NCI-H446 treated with DMSO at 0.1 percent for 48 hours (cell line): ENCODE measurements around the gene RPL7A.

ENCODE experiments used
- DNase-seq: peaks from one replicate; lab custom pipeline; 2025; lab: John Stamatoyannopoulos, UW

Gene RPL7A

GRCh38 chr9:133347515-133347984 lies 468 bp upstream of the RPL7A start:
- DNase-seq = no peak

GRCh38 chr9:133348718-133349573 lies 928 bp downstream of the RPL7A start:
- no peak for DNase-seq

DNA sequence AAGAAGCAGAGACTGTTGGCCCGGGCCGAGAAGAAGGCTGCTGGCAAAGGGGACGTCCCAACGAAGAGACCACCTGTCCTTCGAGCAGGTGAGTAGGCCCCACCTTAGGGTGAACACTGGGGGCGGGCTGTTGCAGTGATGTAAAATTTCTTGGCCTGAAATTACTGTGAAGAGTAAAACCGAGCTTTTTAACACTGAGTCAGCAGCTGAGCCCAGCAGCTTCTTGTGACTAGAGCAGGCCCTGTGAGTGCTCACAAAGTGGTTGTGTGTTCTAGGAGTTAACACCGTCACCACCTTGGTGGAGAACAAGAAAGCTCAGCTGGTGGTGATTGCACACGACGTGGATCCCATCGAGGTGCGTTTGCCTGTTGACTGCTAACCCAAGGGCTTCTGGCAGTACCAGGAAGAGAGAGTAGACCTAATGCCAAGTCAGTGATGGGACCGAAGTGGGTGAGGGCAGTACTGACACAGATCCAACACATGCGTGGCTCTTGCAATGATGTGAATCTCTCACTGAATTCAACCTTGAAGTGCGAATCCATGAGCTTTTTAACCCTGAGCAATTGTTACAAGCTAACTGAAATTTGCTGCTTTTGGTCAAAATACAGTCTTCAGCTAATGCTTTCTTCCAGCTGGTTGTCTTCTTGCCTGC lies 2.1 kb downstream of the RPL7A start:
- no peak for DNase-seq

GRCh38 chr9:133351526-133351907 lies 3.5 kb downstream of the RPL7A start:
- no peak for DNase-seq

DNA sequence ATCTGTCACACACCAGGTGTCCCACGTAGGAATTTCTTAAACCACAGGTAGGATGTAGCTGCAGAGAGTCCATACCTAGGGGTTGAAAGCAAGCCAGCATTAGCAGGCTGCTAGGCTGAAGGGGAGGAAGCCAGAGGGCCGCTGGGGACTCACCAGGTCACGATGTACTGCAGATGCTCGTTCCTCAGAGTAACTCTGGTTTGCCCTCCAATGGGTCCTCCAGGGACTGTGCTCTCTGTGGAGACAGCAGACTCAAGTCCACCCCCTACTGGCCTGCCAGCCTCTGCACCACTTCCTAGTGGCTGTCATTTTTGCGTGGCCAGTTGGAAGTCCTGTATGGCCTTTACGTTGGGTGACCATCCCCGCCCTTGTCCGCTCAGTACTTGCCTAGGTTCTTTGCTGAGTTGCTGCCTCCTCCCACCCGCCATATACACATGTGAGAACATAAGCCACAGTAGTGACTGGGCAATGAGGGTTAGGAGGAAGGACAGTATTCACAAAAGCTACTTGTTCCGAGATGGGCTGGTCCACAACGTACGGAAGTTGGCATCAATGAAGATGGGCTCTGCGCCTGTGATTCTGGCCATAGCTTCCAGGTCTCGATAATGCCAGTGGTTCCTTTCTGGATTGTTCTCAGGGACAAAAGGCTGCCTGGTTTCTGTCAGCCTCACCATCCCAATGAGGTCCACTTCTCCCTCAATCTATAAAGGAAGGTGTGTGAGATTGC lies 4.1 kb downstream of the RPL7A start:
- no peak for DNase-seq

- DNase-seq = no peak
Observed at GRCh38 chr9:133352635-133353340, 4.8 kb downstream of the RPL7A start.

DNA sequence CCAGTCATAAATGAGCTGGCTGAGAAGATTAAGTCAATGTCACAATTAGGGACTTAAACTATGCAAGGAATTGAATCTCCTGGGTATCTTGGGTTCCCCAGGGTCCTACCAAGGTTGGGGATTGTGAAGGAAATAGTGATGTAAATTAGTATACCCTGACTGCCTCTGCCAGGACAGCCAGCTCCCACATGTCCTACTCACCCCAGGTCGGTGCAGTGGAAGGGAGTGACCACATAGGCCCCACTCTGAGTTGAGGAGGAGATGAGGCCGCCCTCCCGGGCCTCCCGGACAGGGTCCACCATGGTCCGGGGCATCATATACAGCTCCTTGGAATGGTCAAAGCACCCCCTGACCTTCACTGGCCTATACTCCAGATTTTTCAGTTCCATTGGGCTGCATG lies 5.5 kb downstream of the RPL7A start:
- no peak for DNase-seq

DNA sequence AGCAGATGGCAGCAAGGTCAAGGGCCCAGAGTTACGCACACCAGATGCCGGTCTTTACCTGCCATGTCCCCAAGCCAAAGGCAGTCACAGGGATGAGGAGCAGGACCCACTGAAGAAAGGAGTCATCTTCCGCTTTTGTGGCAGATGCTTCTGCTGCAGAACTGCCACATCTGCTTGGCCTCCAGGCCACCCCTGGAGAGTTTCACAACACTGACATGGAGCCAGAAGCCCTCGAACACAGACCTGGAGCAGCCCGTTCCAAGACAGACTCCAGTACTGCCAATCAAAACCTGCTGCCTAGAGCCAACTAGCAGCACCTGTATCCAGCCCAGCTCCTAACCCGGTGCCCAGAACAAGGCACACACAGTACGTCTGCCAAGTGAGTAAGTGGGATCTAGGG lies 6.7 kb downstream of the RPL7A start:
- DNase-seq = no peak

- DNase-seq = no peak
Observed at GRCh38 chr9:133355881-133356357, 7.9 kb downstream of the RPL7A start.

DNA sequence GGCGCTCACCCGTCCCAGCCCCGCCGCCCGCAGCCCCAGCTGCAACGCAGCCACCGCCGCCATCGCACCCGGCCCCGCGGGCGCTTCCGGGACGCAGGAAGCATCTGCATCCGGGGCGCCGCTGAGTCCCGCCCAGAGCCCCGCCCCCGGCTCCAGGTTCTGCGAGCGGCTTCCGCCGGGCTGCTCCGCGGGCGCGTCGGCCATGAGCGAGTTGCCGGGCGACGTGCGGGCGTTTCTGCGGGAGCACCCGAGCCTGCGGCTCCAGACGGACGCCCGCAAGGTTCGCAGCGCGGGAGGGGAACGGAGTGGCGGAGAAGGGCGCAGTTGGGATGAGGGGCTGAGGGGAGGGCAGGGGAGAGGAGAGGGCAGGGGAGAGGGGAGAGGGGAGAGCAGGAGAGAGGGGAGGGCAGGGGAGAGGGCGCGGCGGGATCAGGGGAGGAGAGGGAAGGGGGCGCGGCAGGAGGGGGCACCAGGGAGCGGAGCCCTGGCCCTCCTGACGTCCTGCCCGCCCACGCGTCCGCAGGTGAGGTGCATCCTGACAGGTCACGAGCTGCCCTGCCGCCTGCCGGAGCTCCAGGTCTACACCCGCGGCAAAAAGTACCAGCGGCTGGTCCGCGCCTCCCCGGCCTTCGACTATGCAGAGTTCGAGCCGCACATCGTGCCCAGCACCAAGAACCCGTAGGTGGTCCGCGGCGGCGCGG lies 8.5 kb downstream of the RPL7A start, which contains the start of the genes SURF1 and SURF2:
Gene SURF1 (minus strand): TSS at position 97 of the 701 bp plus-strand sequence. CDS start 34 bp downstream, at position 63.
Gene SURF2 (plus strand): TSS at position 160 of the 701 bp plus-strand sequence. CDS start 43 bp downstream, at position 203.
- no peak for DNase-seq

DNA sequence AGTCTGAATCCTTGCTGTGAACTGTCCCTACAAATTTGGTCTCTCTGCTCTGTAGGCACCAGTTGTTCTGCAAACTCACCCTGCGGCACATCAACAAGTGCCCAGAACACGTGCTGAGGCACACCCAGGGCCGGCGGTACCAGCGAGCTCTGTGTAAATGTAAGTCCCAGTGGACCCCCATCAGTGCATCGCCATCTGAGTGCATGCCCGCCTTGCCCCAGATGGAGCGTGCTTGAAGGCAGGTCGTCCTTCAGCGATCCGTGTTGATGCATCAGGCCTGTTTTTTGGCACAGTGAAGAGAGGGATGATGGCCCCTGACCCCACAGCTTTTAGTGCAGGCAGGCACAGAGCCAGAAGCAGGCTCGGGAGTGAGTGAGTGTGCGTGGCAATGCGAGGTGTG lies 9.6 kb downstream of the RPL7A start:
- no peak for DNase-seq

DNA sequence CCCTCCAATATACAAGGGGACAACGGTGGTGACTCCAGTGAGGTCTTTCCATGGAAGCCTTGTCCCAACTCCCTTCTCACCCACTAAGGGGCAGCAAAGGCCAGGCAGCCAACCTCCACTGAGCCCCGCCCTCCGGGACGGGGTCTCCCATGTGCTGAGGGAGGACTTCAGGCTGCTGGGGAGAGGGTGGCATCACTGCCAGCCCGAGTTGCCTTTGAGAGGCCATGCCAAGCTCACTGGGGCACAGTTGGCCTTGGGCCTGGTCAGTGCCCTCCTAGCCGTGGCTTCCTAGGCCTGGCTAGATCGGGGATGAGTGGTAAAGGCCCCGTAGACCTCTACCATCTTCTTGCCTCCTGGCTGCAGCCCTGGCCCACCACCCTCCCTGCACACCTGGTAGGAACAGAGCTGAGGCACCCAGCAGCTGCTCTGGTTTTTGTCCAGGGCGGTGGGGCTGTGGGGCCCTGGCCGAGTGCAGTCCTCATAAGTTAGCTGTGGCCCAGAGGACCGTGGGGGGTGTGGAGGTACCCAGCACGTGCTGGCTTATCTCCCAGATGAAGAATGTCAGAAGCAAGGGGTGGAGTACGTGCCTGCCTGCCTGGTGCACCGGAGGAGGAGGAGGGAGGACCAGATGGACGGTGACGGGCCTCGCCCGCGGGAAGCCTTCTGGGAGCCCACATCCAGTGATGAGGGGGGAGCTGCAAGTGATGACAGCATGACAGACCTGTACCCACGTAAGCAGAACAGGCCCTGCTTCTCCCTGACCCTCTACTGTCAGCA lies 11.6 kb downstream of the RPL7A start:
- no peak for DNase-seq

DNA sequence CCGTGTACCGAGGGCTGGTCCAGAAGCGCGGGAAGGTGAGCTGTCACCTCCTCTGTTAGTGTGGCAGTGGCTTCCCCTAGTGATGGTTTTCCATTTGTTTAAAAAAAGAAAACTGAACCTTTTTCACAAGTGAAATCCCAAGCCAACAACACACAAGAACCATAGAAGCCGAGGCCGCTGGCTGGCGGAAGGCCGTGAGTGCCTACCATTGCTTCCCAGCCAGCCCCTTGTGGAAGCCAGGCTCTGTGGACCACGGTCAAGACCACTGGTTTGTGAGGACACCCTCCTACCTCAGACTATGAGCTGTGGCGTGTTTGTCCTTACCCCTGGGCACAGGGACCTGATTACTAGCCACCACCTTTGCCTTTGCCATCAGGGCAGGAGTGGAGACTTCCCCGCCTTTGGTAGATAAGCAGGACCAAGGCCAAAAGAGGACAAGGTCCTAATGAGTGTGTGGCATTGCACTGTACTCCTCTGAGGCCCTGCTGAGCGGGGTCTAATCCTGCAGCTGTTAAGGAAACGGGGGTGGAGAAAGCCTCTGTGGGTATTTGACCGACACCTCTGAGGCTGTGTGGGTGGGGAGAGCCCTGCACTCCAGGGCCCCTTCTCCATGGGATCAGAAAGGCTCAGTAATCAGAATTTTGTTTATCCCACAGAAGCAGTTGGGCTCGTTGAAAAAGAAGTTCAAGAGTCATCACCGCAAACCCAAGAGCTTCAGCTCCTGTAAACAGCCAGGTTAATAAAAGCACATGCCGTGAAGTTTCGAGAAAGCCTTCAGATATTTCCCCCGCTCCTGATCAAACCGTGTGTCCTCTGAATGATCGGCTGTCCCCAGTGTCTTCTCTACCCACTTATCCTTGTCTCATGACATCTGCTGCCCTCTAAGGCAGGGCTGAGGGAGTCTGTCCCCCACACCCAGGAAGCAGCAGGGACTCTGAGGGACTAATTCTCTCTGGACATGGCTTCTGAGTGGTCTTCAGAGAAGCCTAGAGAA lies 12.7 kb downstream of the RPL7A start:
- DNase-seq = no peak

- no peak for DNase-seq
Observed at GRCh38 chr9:133361507-133362092, 13.6 kb downstream of the RPL7A start.

DNA sequence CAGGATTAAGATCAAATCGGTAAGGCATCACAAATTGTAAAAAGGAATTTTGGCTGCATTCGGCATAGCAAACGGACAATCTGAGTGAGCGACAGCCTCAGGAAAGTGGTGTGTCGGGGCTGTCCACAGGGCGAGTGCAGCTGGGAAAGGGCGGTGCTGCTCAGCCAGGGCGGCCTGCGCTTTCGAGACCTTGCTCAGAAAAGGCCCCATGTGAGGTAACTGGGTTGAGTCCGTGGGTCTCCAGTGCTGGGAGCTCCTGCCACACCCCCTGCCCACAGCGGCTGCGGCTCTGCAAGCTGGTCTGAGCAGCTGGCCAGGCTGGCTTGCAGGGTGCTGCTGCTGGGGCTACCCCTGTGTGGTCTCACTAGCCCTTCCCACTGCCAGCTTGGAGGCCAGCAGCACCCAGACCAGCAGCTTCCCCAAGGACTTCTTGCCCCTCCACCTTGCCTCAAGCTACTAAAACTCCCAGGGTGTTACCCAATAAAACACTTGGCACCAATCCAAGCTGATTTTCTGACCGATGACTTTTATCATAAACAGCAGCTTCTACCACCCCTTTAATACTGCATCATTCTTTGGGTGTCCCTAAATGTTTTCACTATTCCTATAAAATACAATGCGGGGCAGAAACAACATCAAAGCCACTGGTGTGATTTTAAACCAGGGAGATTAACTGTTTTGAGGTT lies 14.5 kb downstream of the RPL7A start:
- DNase-seq = no peak

- DNase-seq = no peak
Observed at GRCh38 chr9:133366435-133366834, 18.4 kb downstream of the RPL7A start.

GRCh38 chr9:133367221-133367620 lies 19.2 kb downstream of the RPL7A start:
- no peak for DNase-seq

- no peak for DNase-seq
Observed at GRCh38 chr9:133367778-133368177, 19.8 kb downstream of the RPL7A start.
